Right cardiac atrium (tissue), 5 donors: ENCODE data around the gene LYPD5. TPM values are rescaled to one million over a fixed set of nuclear protein-coding genes. Genes with fewer than 3 reads are reported as not detected.

Source experiments
- ATAC-seq, 2 donors: fragments of 200-7000 bp; cut with Tn5 transposase; one replicate each; pipeline versions ENCODE4 v1.8.0 to v1.9.1; 2020; ENCODE audit warnings: moderate library complexity in 2 of 2, mild to moderate bottlenecking in 1 of 2
- DNase-seq, 3 donors: peaks; one replicate each; pipeline ENCODE4 v3.0.0-alpha.2; 2020
- H3K27ac ChIP-seq: one replicate; pipeline ENCODE4 v1.5.1; 2013; ENCODE audit warnings: mild to moderate bottlenecking, low read length, control low read depth, moderate library complexity
- H3K27me3 ChIP-seq: one replicate; pipeline ENCODE4 v1.6.1; 2013; ENCODE audit not compliant: control insufficient read depth, insufficient read depth
- H3K4me1 ChIP-seq: one replicate; pipeline ENCODE4 v1.6.1; 2013; ENCODE audit warnings: low read length; ENCODE audit not compliant: control insufficient read depth, insufficient read depth
- H3K4me3 ChIP-seq: one replicate; pipeline ENCODE4 v1.5.1; 2013; ENCODE audit warnings: low read length, control low read depth
- H3K9me3 ChIP-seq: one replicate; pipeline ENCODE4 v1.6.1; 2013; ENCODE audit warnings: low read length; ENCODE audit not compliant: control insufficient read depth
- WGBS: extraction: QIAGEN DNeasy Blood & Tissue Kit; methylation state at CpG from one replicate; pipeline ENCODE4 v1.1.7; 2013; 5-methylcytosine and 5-hydroxymethylcytosine counted together
- intact Hi-C, 4 donors: fragments of 100-400 bp; cut with DNase I; formaldehyde crosslinking; loops; one replicate each; pipeline versions ENCODE4 v1.11.0 to v1.14.0; 2022 to 2023
- polyA plus RNA-seq: library from polyadenylated mRNA; stranded (reverse); fragments of 200-250 nt; gene quantifications from one replicate; pipeline ENCODE4 v1.2.3, GENCODE V29; 2013
- total RNA-seq, 4 donors: library from RNA; stranded (reverse); fragmentation: NEBNext Ultra II Directional; extraction: Animal tissue kit (Norgen Biotek cat#: 25700); gene quantifications; one replicate each; pipeline ENCODE4 v1.2.1, GENCODE V29; 2021
- donor health status: healthy with polysubstance abuse.
- donor health status: DM: no; HTN: yes; CAD: no.
- donor health status: DM: no; HTN: no; CAD: no.
- donor health status: DM: no; HTN: yes; CAD: no; lungs with severe emphysema.
- donor health status: DM: yes; HTN: yes; CAD: no.

Gene LYPD5
- total and polyA plus RNA-seq, 5 donors = 0.28 to 2.5 (median 0.60) TPM

DNA sequence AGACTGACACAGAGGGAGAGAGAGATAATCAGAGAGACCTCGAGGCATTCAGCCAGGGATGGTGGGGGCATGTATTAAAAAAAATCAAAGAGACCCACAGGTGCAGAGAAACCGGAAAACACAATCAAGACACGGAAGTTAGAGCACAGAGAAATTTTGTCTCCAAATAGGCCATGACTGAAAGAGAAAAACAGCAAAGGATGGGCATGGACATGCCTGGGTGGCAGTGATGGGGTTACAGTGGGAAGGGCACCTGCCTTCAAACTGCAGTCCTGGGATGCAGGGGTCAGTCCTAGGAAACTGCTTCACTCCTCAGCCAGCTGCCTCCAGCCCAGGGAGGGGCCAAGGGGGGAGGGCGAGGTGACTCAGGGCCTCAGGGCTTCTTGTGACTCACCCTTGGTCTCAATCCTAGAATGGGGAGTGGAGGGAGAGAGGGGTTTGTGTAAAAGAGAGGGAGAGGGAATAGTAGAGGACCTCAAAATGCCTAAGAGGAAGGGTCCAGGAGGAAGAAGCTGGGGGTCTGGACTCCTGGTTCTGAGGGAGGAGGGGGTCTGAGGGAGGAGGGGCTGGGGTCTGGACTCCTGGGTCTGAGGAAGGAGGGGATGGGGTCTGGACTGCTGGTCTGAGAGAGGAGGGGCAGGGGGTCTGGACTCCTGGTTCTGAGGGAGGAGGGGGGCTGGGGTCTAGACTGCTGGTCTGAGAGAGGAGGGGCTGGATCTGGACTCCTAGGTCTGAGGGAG is 17.8 kb downstream of the LYPD5 start:
- 61% methylated on average over 4 of the region's 4 CpGs for WGBS
- ATAC-seq (peak; percentile 50 to 86), DNase-seq (peak; percentile 52 to 72 (median 66))
- no peaks in the 10 kb centered on the region for H3K27me3 ChIP-seq
- H3K27ac ChIP-seq = no peak overlapping the region
- intact Hi-C loops = loop anchor here in 2 of 4 donors (2.0 to 5.0 kb wide), 2 partner anchors 37 to 40 kb away; no protein-coding TSS in a partner anchor
- H3K9me3 ChIP-seq = no peaks in the 10 kb centered on the region
- no peaks in the 10 kb centered on the region for H3K4me1 ChIP-seq
- no peak overlapping the region for H3K4me3 ChIP-seq

DNA sequence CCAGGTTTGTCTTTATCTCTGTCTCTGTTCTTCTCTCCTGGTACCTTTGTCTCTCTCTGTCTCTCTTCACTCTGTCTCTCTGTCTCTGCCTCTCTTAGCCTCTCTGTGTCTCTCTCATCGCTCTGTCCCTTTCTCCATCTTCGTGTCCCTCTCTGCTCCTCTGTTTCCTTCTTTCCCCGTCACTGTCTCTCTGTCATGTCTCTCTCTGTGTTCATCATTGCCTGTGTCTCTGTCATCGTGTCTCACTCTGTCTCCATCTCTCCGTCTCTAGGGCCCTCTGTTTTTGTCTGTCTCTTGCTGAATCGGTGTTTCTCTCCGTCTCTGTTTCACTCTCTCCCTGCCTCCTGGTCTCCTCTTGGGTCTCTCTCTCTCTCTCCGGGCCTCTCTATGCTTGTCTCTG is 18.6 kb downstream of the LYPD5 start:
- no peaks in the 10 kb centered on the region for H3K27me3 ChIP-seq
- H3K27ac ChIP-seq = no peak overlapping the region
- DNase-seq = no peak
- no peaks in the 10 kb centered on the region for H3K9me3 ChIP-seq
- intact Hi-C loops = loop anchor here in 2 of 4 donors (2.0 to 5.0 kb wide), 2 partner anchors 36 to 39 kb away; no protein-coding TSS in a partner anchor
- no peak overlapping the region for H3K4me3 ChIP-seq
- ATAC-seq = no peak
- H3K4me1 ChIP-seq = no peaks in the 10 kb centered on the region
- WGBS = 87% methylated on average over 8 of the region's 8 CpGs

DNA sequence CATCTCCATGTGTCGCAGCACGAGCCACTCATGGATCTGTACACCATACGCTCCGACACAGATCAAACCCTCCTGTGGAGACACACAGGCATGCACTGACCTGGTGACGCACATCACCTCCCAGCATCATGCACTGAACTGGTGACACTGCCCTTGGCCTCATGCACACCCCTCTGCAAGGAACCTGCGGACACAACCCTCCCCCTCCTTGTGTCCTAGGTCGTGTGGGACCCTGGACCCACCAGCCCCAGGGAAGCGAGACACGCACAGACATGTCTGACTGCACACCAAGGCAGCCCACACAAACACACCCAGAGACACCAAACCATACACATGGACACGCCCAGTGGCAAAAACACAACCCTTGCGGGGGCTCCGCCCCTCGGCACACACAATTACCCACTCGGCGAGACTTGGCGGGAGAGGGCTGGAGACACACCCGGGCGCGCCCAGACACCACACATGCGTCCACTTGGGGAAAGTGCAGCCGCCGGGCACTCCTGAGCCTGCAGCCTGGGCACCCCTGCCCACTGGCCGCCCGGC is 19.5 kb downstream of the LYPD5 start:
- Histone ChIP-seq H3K27me3 (no peaks in the 10 kb centered on the region), H3K9me3 (no peaks in the 10 kb centered on the region), H3K27ac (no peak overlapping the region), H3K4me1 (no peaks in the 10 kb centered on the region), H3K4me3 (no peak overlapping the region)
- 78% methylated on average over 24 of the region's 24 CpGs for WGBS
- intact Hi-C loops = loop anchor here in 1 of 4 donors (5.0 kb wide), 1 partner anchor 35 kb away; no protein-coding TSS in a partner anchor
- DNase-seq (no peak), ATAC-seq (no peak)

DNA sequence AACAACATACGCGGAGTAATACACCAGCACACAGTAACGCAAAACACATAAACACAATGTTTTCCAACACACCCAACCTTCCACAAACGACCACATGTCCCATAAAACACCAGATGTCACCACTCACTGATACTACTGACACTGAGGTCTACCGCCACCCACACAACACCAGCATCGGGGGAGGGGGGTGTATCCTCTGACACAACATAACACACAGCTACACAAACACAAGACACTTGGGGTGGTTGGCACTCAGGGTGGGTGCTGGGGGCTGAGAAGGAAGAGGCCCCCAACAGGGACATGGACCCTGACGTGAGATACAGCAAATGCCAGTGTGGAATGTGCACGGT is 20.0 kb downstream of the LYPD5 start:
- intact Hi-C loops = loop anchor here in 1 of 4 donors (5.0 kb wide), 1 partner anchor 35 kb away; no protein-coding TSS in a partner anchor
- WGBS = 55% methylated on average over 8 of the region's 8 CpGs
- H3K27ac ChIP-seq = no peak overlapping the region
- DNase-seq = no peak
- H3K4me1 ChIP-seq = no peaks in the 10 kb centered on the region
- no peaks in the 10 kb centered on the region for H3K9me3 ChIP-seq
- no peak for ATAC-seq
- H3K4me3 ChIP-seq = no peak overlapping the region
- H3K27me3 ChIP-seq = no peaks in the 10 kb centered on the region

- H3K27me3 ChIP-seq = no peaks in the 10 kb centered on the region
- no peaks in the 10 kb centered on the region for H3K4me1 ChIP-seq
- ATAC-seq (no peak), DNase-seq (no peak)
- 91% methylated on average over 14 of the region's 14 CpGs for WGBS
- no peak overlapping the region for H3K4me3 ChIP-seq
- H3K9me3 ChIP-seq = no peaks in the 10 kb centered on the region
- H3K27ac ChIP-seq = no peak overlapping the region
- intact Hi-C loops = loop anchor here in 1 of 4 donors (5.0 kb wide), 1 partner anchor 34 kb away; no protein-coding TSS in a partner anchor
These were observed 20.5 kb downstream of the LYPD5 start for GRCh38 chr19:43781630-43782310.

GRCh38 chr19:43780706-43781525 is 21.3 kb downstream of the LYPD5 start, which contains the start of gene KCNN4:
Gene KCNN4 (minus strand): TSS chr19:43780973. CDS start chr19:43780861, 112 bp downstream.
- no peak within 1 kb of the TSS for H3K27ac ChIP-seq
- H3K9me3 ChIP-seq = no peaks in the 10 kb centered on the region
- no peaks in the 10 kb centered on the region for H3K4me1 ChIP-seq
- 30% methylated on average over 19 of the region's 19 CpGs for WGBS
- H3K27me3 ChIP-seq = no peaks in the 10 kb centered on the region
- no peak for ATAC-seq
- H3K4me3 ChIP-seq = no peak within 1 kb of the TSS
- peak in 2 of 3 donors; percentile 57 to 58 for DNase-seq
- intact Hi-C loops = loop anchor here in 1 of 4 donors (5.0 kb wide), 1 partner anchor 34 kb away; no protein-coding TSS in a partner anchor

DNA sequence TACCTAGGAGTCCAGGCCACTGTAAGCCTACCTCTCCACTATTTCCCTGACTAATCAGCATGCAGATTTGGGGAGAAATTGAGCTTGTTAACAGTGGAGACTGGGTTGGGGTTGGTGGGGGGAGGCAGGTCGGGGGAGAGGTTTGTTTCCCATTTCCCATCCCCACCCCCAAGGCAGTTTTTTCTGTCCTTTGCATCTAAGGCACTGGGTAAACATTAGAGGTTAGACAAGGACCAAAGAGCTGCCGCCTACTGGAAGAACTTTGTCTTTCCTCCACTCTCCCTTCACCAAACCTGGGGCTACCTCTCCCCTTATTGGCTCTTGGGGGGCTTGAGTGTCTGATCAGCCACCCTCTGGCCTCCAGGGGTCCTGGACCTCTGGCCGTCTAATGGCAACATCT is 22.4 kb downstream of the LYPD5 start:
- H3K27ac ChIP-seq = no peak overlapping the region
- DNase-seq (no peak), ATAC-seq (no peak)
- H3K9me3 ChIP-seq = no peaks in the 10 kb centered on the region
- intact Hi-C loops = loop anchor here in 1 of 4 donors (5.0 kb wide), 1 partner anchor 33 kb away; no protein-coding TSS in a partner anchor
- WGBS = 43% methylated on average over 3 of the region's 3 CpGs
- no peak overlapping the region for H3K4me3 ChIP-seq
- H3K4me1 ChIP-seq = no peaks in the 10 kb centered on the region
- H3K27me3 ChIP-seq = no peaks in the 10 kb centered on the region

DNA sequence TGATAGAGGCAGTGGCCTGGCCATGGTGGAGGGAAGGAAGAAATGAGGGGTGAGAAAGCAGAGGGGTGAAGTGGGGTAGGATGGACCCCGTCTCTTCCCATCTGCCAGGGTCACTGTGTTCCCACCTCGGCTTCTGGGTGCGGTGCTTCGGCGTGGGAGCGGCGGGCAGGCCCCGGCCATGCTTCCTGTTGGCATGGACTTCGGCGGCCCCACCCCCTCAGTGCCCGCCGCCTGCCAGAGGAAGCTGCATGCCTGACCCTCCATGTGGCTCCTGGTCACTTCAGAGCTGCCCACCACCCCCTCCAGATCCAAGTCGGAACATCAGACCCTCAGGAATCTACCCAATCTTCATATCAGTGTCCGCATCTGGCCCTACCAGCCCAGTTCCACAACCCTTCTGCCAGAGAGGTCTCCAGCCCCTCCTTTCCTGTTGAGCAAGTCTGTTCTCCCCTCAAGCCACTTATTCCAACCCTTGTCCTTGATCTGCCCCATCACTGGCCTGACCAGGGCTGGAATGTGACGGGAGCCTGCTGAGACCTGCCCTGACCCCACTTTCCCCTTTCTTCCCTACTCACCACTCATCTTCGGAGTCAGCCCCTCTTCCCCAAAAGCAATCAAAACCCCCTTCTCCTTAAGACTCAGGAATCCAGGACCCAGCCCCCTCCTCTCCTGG is 23.0 kb downstream of the LYPD5 start:
- DNase-seq = peak in 2 of 3 donors; percentile 69 to 79
- Histone ChIP-seq H3K4me3 (no peak overlapping the region), H3K27ac (no peak overlapping the region), H3K27me3 (no peaks in the 10 kb centered on the region), H3K9me3 (no peaks in the 10 kb centered on the region), H3K4me1 (no peaks in the 10 kb centered on the region)
- peak; percentile 9 to 31 for ATAC-seq
- intact Hi-C loops = no loop called here
- 65% methylated on average over 16 of the region's 16 CpGs for WGBS

DNA sequence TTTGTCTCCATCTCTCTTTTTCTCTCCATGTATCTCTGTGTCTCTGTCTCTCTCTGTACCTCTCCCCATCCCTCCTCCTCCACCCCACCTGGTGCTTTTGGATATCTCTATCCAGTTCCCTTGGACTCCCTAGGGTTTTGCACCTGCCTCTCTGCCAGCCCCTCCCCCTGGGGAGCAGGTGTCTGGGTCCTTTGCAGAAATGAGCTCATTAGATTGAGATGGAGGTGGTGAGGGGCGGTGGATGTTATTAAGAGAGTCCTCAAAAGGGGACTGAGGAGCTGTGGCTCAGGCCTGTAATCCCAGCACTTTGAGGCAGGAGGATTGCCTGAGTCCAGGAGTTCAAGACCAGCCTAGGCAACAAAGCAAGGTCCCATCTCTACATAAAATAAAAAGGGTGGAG is 23.6 kb downstream of the LYPD5 start:
- no peaks in the 10 kb centered on the region for H3K4me1 ChIP-seq
- H3K27me3 ChIP-seq = no peaks in the 10 kb centered on the region
- no peaks in the 10 kb centered on the region for H3K9me3 ChIP-seq
- WGBS = 92% methylated on average over 1 of the region's 1 CpG
- no peak overlapping the region for H3K27ac ChIP-seq
- no peak for ATAC-seq
- no peak overlapping the region for H3K4me3 ChIP-seq
- intact Hi-C loops = no loop called here
- DNase-seq = no peak

DNA sequence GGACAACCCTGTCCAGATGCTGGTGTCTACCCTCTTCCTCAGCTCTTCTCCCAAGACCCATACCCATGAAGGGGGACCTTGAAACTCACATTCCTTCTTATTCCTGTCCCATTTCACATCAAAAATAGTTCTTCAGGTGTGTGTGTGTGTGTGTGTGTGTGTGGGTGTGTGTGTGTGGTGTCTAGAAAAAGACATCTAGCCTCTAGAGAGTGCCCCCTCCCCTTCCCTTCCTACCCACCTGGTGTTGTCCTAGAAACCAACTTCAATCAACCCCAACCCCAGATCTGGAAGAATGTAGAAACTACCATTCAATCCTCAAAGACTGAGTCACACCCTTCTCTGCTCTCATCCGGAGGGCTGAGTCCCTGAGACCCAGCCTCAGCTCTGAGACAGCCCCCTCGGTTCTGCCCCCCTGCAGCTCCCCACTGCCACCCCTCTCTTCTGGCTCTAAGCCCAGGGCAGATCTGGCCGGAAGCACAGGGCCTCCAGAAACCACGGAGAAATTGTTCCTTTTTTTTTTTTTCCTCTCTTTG is 25.0 kb downstream of the LYPD5 start:
- no peaks in the 10 kb centered on the region for H3K9me3 ChIP-seq
- no peaks in the 10 kb centered on the region for H3K27me3 ChIP-seq
- WGBS = 8% methylated on average over 4 of the region's 4 CpGs
- intact Hi-C loops = no loop called here
- DNase-seq = peak in 1 of 3 donors; percentile 72
- no peak for ATAC-seq
- H3K27ac ChIP-seq = no peak overlapping the region
- H3K4me1 ChIP-seq = no peaks in the 10 kb centered on the region
- no peak overlapping the region for H3K4me3 ChIP-seq
